ENCODE results near the gene GRM8. TPM values are rescaled to one million over a fixed set of nuclear protein-coding genes. Genes with fewer than 3 reads are reported as not detected.

The GRM8 gene
- total and polyA plus RNA-seq, 10 of the 15 experiments (the other 5 are each of a cell fraction or from before 2014, with no cell fraction given): 0.33 to 7.1 (median 0.45) TPM; not detected in 2

- Histone ChIP-seq H3K4me3 (no peak overlapping the region), H3K9me3 (replicated peaks; ENCODE audit: control insufficient read depth, insufficient read depth, low read length) (no peaks in the 10 kb centered on the region), H3K27me3 (replicated peaks in 1 of 2; ENCODE audit: control insufficient read depth in 2 of 2, insufficient read depth in 2 of 2, low read length in 1 of 2) (no peaks in the 10 kb centered on the region), H3K79me2 (ENCODE audit: control insufficient read depth, insufficient read depth, low read length) (no peaks in the 10 kb centered on the region), H3K4me1 (ENCODE audit: control insufficient read depth, insufficient read depth, low read length) (no peaks in the 10 kb centered on the region), H3K9ac (ENCODE audit: control insufficient read depth, insufficient read depth, low read length) (no peak overlapping the region), H3K4me2 (ENCODE audit: control insufficient read depth, insufficient read depth) (no peak overlapping the region), H3K36me3 (ENCODE audit: control insufficient read depth in 2 of 2, insufficient read depth in 2 of 2, low read length in 1 of 2) (no peaks in the 10 kb centered on the region), H2AFZ (ENCODE audit: control insufficient read depth, low read depth, low read length) (no peak overlapping the region), H3K27ac (ENCODE audit: control insufficient read depth, insufficient read depth) (no peak overlapping the region), H4K20me1 (ENCODE audit: control insufficient read depth, insufficient read depth) (no peaks in the 10 kb centered on the region)
- ChIA-PET CTCF (no interaction called here), RAD21 (ENCODE audit: unreplicated experiment) (no interaction called here), SMC1A (ENCODE audit: uncharacterized antibody, unreplicated experiment) (no interaction called here), POLR2A (no interaction called here)
- FAIRE-seq (no peak), DNase-seq (ENCODE audit: low read depth, low spot score) (no peak), ATAC-seq (no peak)
- no TSS peak for BruUV-seq (replicated peaks)
- in situ Hi-C loops (cut with MboI): no loop called here
- TF ChIP-seq CBX3 (IDR thresholded peaks at IDR 0.05; ENCODE audit: borderline replicate concordance, low read depth) (no peak), REST (IDR thresholded peaks at IDR 0.05; ENCODE audit: low read depth, low read length) (no peak), CHD1 (IDR thresholded peaks at IDR 0.05; ENCODE audit: low read depth, low read length) (no peak), LARP7 (IDR thresholded peaks at IDR 0.05) (no peak), JUND (IDR thresholded peaks at IDR 0.05; ENCODE audit: low read depth, low read length) (no peak), ATF3 (IDR thresholded peaks at IDR 0.05; ENCODE audit: borderline replicate concordance, extremely low read depth, low read depth, low read length) (no peak), SREBF2 (IDR thresholded peaks at IDR 0.05; ENCODE audit: low read length) (no peak), PRDM15 (CRISPR knock-in tag; IDR thresholded peaks at IDR 0.05) (no peak), SIX5 (IDR thresholded peaks at IDR 0.05; ENCODE audit: low read depth, low read length, severe bottlenecking) (no peak), TARDBP (IDR thresholded peaks at IDR 0.05; ENCODE audit: borderline replicate concordance) (no peak), IRF5 (IDR thresholded peaks at IDR 0.05; ENCODE audit: borderline replicate concordance) (no peak)
- intact Hi-C loops (cut with micrococcal nuclease; ENCODE audit: unreplicated experiment): no loop called here
- WGBS (ENCODE audit: insufficient coverage, insufficient replicate concordance, low lambda C conversion rate, missing lambda C conversion rate): 95% methylated on average over 1 of the region's 1 CpG
Observed at GRCh38 chr7:127021857-127022256, 230.9 kb downstream of the GRM8 start.

Measured in GM12878 (cell line).